Measurements from ENCODE around the gene STXBP1. TPM values are rescaled to one million over a fixed set of nuclear protein-coding genes. Genes with fewer than 3 reads are reported as not detected.

Gene STXBP1
- total RNA-seq, 1 experiment from 2014 or later = 44.0 TPM

- H4K20me1 ChIP-seq (ENCODE audit: insufficient read depth) = no peaks in the 10 kb centered on the region
- DNase-seq = no peak
- no peak overlapping the region for H3K4me3 ChIP-seq
- no TSS peak for BruUV-seq (replicated peaks)
- POLR2A ChIA-PET (ENCODE audit: unreplicated experiment) = no interaction called here
- no peak overlapping the region for H2AFZ ChIP-seq
- H3K4me2 ChIP-seq = no peak overlapping the region
- intact Hi-C loops (cut with micrococcal nuclease; ENCODE audit: unreplicated experiment) = no loop called here
- H3K36me3 ChIP-seq (ENCODE audit: low read depth) = no peaks in the 10 kb centered on the region
- no peaks in the 10 kb centered on the region for H3K27me3 ChIP-seq (ENCODE audit: insufficient read depth, low read depth)
- TF ChIP-seq EZH2 (IDR thresholded peaks at IDR 0.05; ENCODE audit: low read depth) (no peak), CTCF (conservative IDR thresholded peaks at IDR 0.05) (no peak)
- H3K9me2 ChIP-seq (ENCODE audit: insufficient read depth) = no peaks in the 10 kb centered on the region
- H3K4me1 ChIP-seq (replicated peaks; ENCODE audit: insufficient read depth) = no peaks in the 10 kb centered on the region
- no peaks in the 10 kb centered on the region for H3K79me2 ChIP-seq (ENCODE audit: low read depth)
- no peaks in the 10 kb centered on the region; the same call in 1 of the 2 replicates for H3F3A ChIP-seq (ENCODE audit: insufficient read depth, low read depth)
- CTCF ChIA-PET = no interaction called here
- H3K27ac ChIP-seq = no peak overlapping the region
- no peaks in the 10 kb centered on the region for H3K9me3 ChIP-seq (ENCODE audit: insufficient read depth, low read depth)
Measured at GRCh38 chr9:127633216-127633862, 21.3 kb downstream of the STXBP1 start.

- intact Hi-C loops (cut with micrococcal nuclease; ENCODE audit: unreplicated experiment) = no loop called here
- H3K36me3 ChIP-seq (ENCODE audit: low read depth) = no peaks in the 10 kb centered on the region
- H4K20me1 ChIP-seq (ENCODE audit: insufficient read depth) = no peaks in the 10 kb centered on the region
- ChIA-PET CTCF (interaction anchor here (0.7 kb wide), 1 partner anchor 121 kb away, joined by 8 read pairs; no protein-coding TSS in a partner anchor), POLR2A (ENCODE audit: unreplicated experiment) (no interaction called here)
- H2AFZ ChIP-seq = no peak overlapping the region
- H3K4me2 ChIP-seq = no peak overlapping the region
- no peaks in the 10 kb centered on the region for H3K4me1 ChIP-seq (replicated peaks; ENCODE audit: insufficient read depth)
- no peak for DNase-seq
- H3K27me3 ChIP-seq (ENCODE audit: insufficient read depth, low read depth) = no peaks in the 10 kb centered on the region
- no peaks in the 10 kb centered on the region for H3K9me2 ChIP-seq (ENCODE audit: insufficient read depth)
- no peak for TF ChIP-seq CTCF (conservative IDR thresholded peaks at IDR 0.05)
- TF ChIP-seq EZH2 (IDR thresholded peaks at IDR 0.05; ENCODE audit: low read depth) = no peak
- no peak overlapping the region for H3K27ac ChIP-seq
- no peaks in the 10 kb centered on the region; the same call in 1 of the 2 replicates for H3F3A ChIP-seq (ENCODE audit: insufficient read depth, low read depth)
- no peaks in the 10 kb centered on the region for H3K79me2 ChIP-seq (ENCODE audit: low read depth)
- H3K9me3 ChIP-seq (ENCODE audit: insufficient read depth, low read depth) = no peaks in the 10 kb centered on the region
- no TSS peak for BruUV-seq (replicated peaks)
- no peak overlapping the region for H3K4me3 ChIP-seq
Measured at GRCh38 chr9:127634021-127634420, 21.9 kb downstream of the STXBP1 start.

GRCh38 chr9:127634698-127635097 is 22.6 kb downstream of the STXBP1 start:
- Histone ChIP-seq H3K79me2 (ENCODE audit: low read depth) (no peaks in the 10 kb centered on the region), H2AFZ (no peak overlapping the region), H3K9me3 (ENCODE audit: insufficient read depth, low read depth) (no peaks in the 10 kb centered on the region), H3K4me2 (no peak overlapping the region), H3K36me3 (ENCODE audit: low read depth) (no peaks in the 10 kb centered on the region), H3K9me2 (ENCODE audit: insufficient read depth) (no peaks in the 10 kb centered on the region), H4K20me1 (ENCODE audit: insufficient read depth) (no peaks in the 10 kb centered on the region), H3K27me3 (ENCODE audit: insufficient read depth, low read depth) (no peaks in the 10 kb centered on the region), H3F3A (ENCODE audit: insufficient read depth, low read depth) (no peaks in the 10 kb centered on the region; the same call in 1 of the 2 replicates), H3K27ac (no peak overlapping the region), H3K4me3 (no peak overlapping the region), H3K4me1 (replicated peaks; ENCODE audit: insufficient read depth) (no peaks in the 10 kb centered on the region)
- ChIA-PET POLR2A (ENCODE audit: unreplicated experiment) (no interaction called here), CTCF (interaction anchor here (0.7 kb wide), 1 partner anchor 121 kb away, joined by 8 read pairs; no protein-coding TSS in a partner anchor)
- no TSS peak for BruUV-seq (replicated peaks)
- DNase-seq = no peak
- intact Hi-C loops (cut with micrococcal nuclease; ENCODE audit: unreplicated experiment) = no loop called here
- peak; percentile 27; the same call in 1 of the 2 replicates for TF ChIP-seq CTCF (conservative IDR thresholded peaks at IDR 0.05)
- TF ChIP-seq EZH2 (IDR thresholded peaks at IDR 0.05; ENCODE audit: low read depth) = no peak
